GM12873 (cell line): ENCODE results near the gene HRAS.

ENCODE experiments used
- TF ChIP-seq, protein P1 (sequence below): IDR thresholded peaks from 2 replicates; pipeline ENCODE4 v1.5.1; 2012; ENCODE audit warnings: low read depth, mild to moderate bottlenecking, moderate library complexity, low read length, control low read depth; ENCODE audit not compliant: insufficient read depth; ENCODE audit errors: missing control alignments

HRAS gene

DNA sequence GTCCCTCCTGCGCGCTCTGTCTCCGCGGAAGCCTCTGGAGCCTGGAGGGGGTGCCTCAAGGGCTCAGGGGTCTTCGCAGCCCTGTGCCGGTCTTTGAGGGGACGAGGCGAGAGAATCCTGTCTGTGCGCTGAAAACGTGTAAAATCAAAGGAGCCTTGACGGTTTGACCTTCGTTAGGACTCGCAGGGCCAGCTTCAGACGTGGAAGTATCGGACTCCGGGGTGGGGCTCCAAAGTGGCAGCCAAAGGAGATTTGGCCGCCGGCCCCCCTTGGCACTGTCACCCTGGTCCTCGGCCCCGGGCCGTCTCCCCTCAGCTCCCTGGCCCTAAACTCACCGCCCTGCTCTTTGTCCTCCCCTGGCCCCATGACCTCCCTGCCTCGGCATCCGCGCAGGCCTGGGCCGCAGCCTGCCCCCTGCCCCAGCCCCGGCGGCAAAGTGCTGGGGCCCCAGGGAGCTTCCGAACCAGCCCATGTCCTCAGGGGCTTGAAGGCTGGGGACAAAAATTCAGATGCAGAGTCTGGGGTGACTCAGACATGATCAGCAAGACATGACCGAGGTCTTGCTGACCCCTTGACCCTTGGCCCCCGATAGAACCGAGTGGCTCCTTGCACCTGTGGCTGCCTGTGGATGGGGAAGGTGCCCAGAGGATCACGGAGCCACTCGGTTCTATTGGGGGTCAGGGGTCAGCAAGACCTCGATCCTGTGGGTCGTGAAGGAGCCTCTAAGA, 33.9 kb upstream of the HRAS start:
- TF ChIP-seq, protein P1, sequence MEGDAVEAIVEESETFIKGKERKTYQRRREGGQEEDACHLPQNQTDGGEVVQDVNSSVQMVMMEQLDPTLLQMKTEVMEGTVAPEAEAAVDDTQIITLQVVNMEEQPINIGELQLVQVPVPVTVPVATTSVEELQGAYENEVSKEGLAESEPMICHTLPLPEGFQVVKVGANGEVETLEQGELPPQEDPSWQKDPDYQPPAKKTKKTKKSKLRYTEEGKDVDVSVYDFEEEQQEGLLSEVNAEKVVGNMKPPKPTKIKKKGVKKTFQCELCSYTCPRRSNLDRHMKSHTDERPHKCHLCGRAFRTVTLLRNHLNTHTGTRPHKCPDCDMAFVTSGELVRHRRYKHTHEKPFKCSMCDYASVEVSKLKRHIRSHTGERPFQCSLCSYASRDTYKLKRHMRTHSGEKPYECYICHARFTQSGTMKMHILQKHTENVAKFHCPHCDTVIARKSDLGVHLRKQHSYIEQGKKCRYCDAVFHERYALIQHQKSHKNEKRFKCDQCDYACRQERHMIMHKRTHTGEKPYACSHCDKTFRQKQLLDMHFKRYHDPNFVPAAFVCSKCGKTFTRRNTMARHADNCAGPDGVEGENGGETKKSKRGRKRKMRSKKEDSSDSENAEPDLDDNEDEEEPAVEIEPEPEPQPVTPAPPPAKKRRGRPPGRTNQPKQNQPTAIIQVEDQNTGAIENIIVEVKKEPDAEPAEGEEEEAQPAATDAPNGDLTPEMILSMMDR: no peak

DNA sequence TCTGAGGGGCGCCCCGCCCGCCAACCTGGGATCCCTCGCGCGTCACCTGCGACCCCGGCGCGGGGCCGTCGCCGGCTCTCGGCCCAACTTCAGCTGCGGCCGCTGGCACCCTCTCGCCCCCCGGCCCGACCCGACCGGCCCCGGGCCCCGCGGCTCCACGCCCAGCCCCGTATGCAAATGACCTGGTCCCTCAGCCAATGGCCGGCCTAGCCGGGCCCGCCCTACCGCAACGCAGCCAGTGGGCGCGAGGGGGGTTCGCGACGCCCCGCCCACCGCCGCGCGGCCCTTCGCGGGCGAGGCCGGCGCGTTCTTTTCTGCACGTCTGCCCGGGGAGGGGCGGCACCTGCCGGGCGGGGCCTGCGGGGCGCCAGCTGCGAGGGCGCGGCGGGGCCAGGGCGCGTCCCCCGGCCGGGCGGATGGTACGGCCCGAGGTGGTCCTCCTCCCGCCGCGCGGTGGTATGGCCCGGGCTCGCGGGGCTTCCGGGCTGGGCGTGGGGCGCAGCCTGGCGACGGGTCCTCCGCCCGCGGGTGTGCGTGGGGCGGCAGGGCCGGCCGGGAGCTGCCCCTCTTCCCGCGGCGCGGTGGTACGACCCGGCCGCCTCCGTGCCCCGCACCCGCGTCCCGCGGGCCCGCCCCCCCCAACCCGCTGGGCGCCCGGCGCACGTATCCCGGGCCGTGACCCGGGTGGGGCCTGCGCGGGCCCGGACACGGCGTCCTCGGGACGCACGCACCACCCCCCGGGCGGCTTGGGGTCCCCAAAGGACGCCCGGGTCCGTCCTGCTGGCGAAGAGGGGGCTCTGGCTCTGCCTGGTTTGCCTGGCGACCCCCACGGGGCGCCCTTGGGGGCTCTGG, 33.2 kb upstream of the HRAS start:
- TF ChIP-seq, protein P1: no peak

DNA sequence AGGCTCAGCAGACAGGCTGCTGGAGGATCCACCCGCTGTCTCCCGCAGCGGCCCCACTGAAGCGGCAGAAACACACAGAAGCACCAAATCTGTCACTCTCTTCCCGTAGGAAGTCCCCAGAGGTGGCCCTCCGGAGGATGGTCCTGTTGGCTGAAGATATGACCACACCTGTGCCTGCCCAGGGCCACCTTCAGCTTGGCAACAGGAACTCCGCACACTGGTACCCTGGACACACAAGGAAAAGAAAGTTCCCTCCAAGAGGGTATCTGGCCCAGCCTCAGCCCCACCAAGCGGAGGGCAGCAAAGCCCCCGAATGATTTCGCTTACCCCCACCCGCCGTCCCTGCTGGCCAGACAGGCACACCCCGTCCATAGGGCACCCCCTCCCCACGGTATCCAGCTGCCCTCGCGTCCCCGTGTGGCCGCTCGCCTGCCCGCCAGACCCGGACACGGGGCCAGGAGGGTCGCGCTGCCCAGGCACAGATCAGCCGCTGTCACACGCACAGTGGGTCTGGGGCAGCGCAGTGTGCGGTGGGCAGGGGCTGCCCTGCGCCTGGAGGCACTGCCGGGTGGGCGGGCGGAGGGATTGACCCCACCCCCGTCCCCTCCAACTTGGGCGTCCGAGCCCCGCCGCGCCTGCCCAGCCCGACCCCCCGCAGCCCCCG, 32.4 kb upstream of the HRAS start:
- TF ChIP-seq, protein P1: no peak

- TF ChIP-seq, protein P1: no peak
These were observed 31.7 kb upstream of the HRAS start for GRCh38 chr11:567011-567628.

- TF ChIP-seq, protein P1: no peak
These were observed 30.6 kb upstream of the HRAS start for GRCh38 chr11:565921-566509.

- TF ChIP-seq, protein P1: no peak
These were observed 28.6 kb upstream of the HRAS start for GRCh38 chr11:563812-564578.
